H9 (cell line): ENCODE measurements around the gene FYN. TPM values are rescaled to one million over a fixed set of nuclear protein-coding genes. Genes with fewer than 3 reads are reported as not detected.

ENCODE experiments used
- DNase-seq: peaks from one replicate; pipeline ENCODE4 v3.0.0-alpha.2; 2017
- H2AFZ ChIP-seq: one replicate; pipeline ENCODE4 v1.6.1; 2013; ENCODE audit warnings: mild to moderate bottlenecking, low read length, control low read depth, moderate library complexity
- H2AK5ac ChIP-seq: 2 replicates; pipeline ENCODE4 v1.6.1; 2013; ENCODE audit warnings: low read length, control low read depth, mixed read lengths; ENCODE audit not compliant: insufficient read length
- H2BK120ac ChIP-seq: one replicate; pipeline ENCODE4 v1.6.1; 2013; ENCODE audit warnings: low read depth, mild to moderate bottlenecking, low read length, control low read depth, inconsistent platforms; ENCODE audit not compliant: poor library complexity, severe bottlenecking
- H2BK12ac ChIP-seq: 2 replicates; pipeline ENCODE4 v1.6.1; 2013; ENCODE audit warnings: low read length, control low read depth, mixed read lengths, low read depth; ENCODE audit not compliant: insufficient read length
- H2BK15ac ChIP-seq: 2 replicates; pipeline ENCODE4 v1.6.1; 2013; ENCODE audit warnings: low read depth, low read length, control low read depth
- H2BK20ac ChIP-seq: one replicate; pipeline ENCODE4 v1.6.1; 2013; ENCODE audit warnings: low read depth, mild to moderate bottlenecking, low read length, control low read depth, inconsistent platforms; ENCODE audit not compliant: poor library complexity, severe bottlenecking
- H2BK5ac ChIP-seq: 2 replicates; pipeline ENCODE4 v1.6.1; 2013; ENCODE audit warnings: low read length, control low read depth, mixed read lengths; ENCODE audit not compliant: insufficient read length
- H3K14ac ChIP-seq: 2 replicates; pipeline ENCODE4 v1.6.1; 2013; ENCODE audit warnings: low read length, control low read depth; ENCODE audit not compliant: insufficient read depth
- H3K18ac ChIP-seq: 2 replicates; pipeline ENCODE4 v1.6.1; 2013; ENCODE audit warnings: low read depth, mild to moderate bottlenecking, mixed read lengths, low read length, control low read depth; ENCODE audit not compliant: insufficient read length
- H3K23ac ChIP-seq: 2 replicates; pipeline ENCODE4 v1.6.1; 2013; ENCODE audit warnings: low read length, control low read depth, mixed read lengths, low read depth; ENCODE audit not compliant: insufficient read length
- H3K23me2 ChIP-seq: 2 replicates; pipeline ENCODE4 v1.6.1; 2013; ENCODE audit warnings: low read depth, mild to moderate bottlenecking, mixed read lengths, low read length, control low read depth; ENCODE audit not compliant: insufficient read length, poor library complexity, severe bottlenecking
- H3K27ac ChIP-seq: 2 replicates; pipeline ENCODE4 v1.5.1; 2013; ENCODE audit warnings: low read length, control low read depth, mixed read lengths, low read depth; ENCODE audit not compliant: insufficient read length
- H3K27me3 ChIP-seq: 2 replicates; pipeline ENCODE4 v1.6.1; 2013; ENCODE audit warnings: low read length, control low read depth, inconsistent platforms; ENCODE audit not compliant: insufficient read depth
- H3K4ac ChIP-seq: 2 replicates; pipeline ENCODE4 v1.6.1; 2013; ENCODE audit warnings: low read depth, mild to moderate bottlenecking, control low read depth, inconsistent platforms, low read length, moderate library complexity
- H3K4me1 ChIP-seq: 2 replicates; pipeline ENCODE4 v1.6.1; 2013; ENCODE audit warnings: low read length, control low read depth, inconsistent platforms; ENCODE audit not compliant: insufficient read depth
- H3K4me2 ChIP-seq: 2 replicates; pipeline ENCODE4 v1.6.1; 2013; ENCODE audit warnings: low read length, control low read depth, mixed read lengths; ENCODE audit not compliant: insufficient read length, insufficient read depth
- H3K56ac ChIP-seq: 2 replicates; pipeline ENCODE4 v1.6.1; 2013; ENCODE audit warnings: low read depth, mild to moderate bottlenecking, mixed read lengths, low read length, control low read depth; ENCODE audit not compliant: insufficient read length
- H3K79me1 ChIP-seq: 2 replicates; pipeline ENCODE4 v1.6.1; 2013; ENCODE audit warnings: low read depth, mild to moderate bottlenecking, moderate library complexity, low read length, control low read depth, inconsistent platforms; ENCODE audit not compliant: insufficient read depth, poor library complexity, severe bottlenecking
- H3K79me2 ChIP-seq: 2 replicates; pipeline ENCODE4 v1.6.1; 2013; ENCODE audit warnings: low read length, control low read depth, inconsistent platforms; ENCODE audit not compliant: insufficient read depth
- H3K9ac ChIP-seq: 2 replicates; pipeline ENCODE4 v1.6.1; 2013; ENCODE audit warnings: low read length, control low read depth, mixed read lengths; ENCODE audit not compliant: insufficient read length; ENCODE audit errors: extremely low read depth
- H3K9me3 ChIP-seq: one replicate; pipeline ENCODE4 v1.6.1; 2013; ENCODE audit warnings: low read depth, low read length, inconsistent platforms; ENCODE audit not compliant: control insufficient read depth
- H3T11ph ChIP-seq: one replicate; pipeline ENCODE4 v1.6.1; 2013; ENCODE audit warnings: mild to moderate bottlenecking, low read length, control low read depth, inconsistent platforms
- H4K20me1 ChIP-seq: one replicate; pipeline ENCODE4 v1.6.1; 2013; ENCODE audit not compliant: control insufficient read depth, insufficient read length, insufficient read depth
- H4K5ac ChIP-seq: 2 replicates; pipeline ENCODE4 v1.6.1; 2013; ENCODE audit warnings: low read depth, mild to moderate bottlenecking, mixed read lengths, low read length, control low read depth; ENCODE audit not compliant: insufficient read length
- H4K8ac ChIP-seq: replicated peaks from 2 replicates; pipeline ENCODE4 v1.6.1; 2013; ENCODE audit warnings: low read length, control low read depth, mixed read lengths, low read depth; ENCODE audit not compliant: insufficient read length
- H4K91ac ChIP-seq: 2 replicates; pipeline ENCODE4 v1.6.1; 2013; ENCODE audit warnings: low read depth, mild to moderate bottlenecking, moderate library complexity, mixed read lengths, low read length, control low read depth; ENCODE audit not compliant: insufficient read length
- H3K27ac Mint-ChIP-seq, 3 experiments: 2 replicates in 2 of 3; 3 replicates in 1 of 3; pipeline ENCODE4 v1.8.0; 2020 to 2021; ENCODE audit warnings: mixed read lengths in 3 of 3, mild to moderate bottlenecking in 1 of 3, moderate library complexity in 1 of 3
- H3K27me3 Mint-ChIP-seq: 2 replicates; pipeline ENCODE4 v1.8.0; 2021; ENCODE audit warnings: low read depth, mild to moderate bottlenecking, moderate library complexity, mixed read lengths
- H3K36me3 Mint-ChIP-seq, 3 experiments: 2 replicates in 2 of 3; 3 replicates in 1 of 3; pipeline ENCODE4 v1.8.0; 2020 to 2021; ENCODE audit warnings: low read depth in 3 of 3, mixed read lengths in 3 of 3; ENCODE audit not compliant: insufficient read depth in 1 of 3
- H3K4me1 Mint-ChIP-seq, 2 experiments: 2 replicates each; pipeline ENCODE4 v1.8.0; 2020; ENCODE audit warnings: mixed read lengths in 2 of 2
- H3K4me3 Mint-ChIP-seq, 2 experiments: 2 replicates in 1 of 2; 3 replicates in 1 of 2; pipeline ENCODE4 v1.8.0; 2020 to 2021; ENCODE audit warnings: mild to moderate bottlenecking in 2 of 2, mixed read lengths in 2 of 2, moderate library complexity in 1 of 2
- H3K9me3 Mint-ChIP-seq, 2 experiments: 2 replicates in 1 of 2; 3 replicates in 1 of 2; pipeline ENCODE4 v1.8.0; 2020; ENCODE audit warnings: mild to moderate bottlenecking in 2 of 2, mixed read lengths in 2 of 2, moderate library complexity in 1 of 2
- CTCF ChIP-seq: fragments of 200-600 bp; sonication (generic); conservative IDR thresholded peaks from 3 replicates; pipeline ENCODE4 v1.8.0; 2021; ENCODE audit warnings: antibody characterized with exemption, mild to moderate bottlenecking
- WGBS: extraction: QIAGEN DNeasy Blood & Tissue Kit; methylation state at CpG from one replicate; pipeline ENCODE4 v1.1.7; 2013; ENCODE audit warnings: missing lambda C conversion rate, low lambda C conversion rate, mixed read lengths; ENCODE audit not compliant: insufficient read length; ENCODE audit errors: extremely low coverage; 5-methylcytosine and 5-hydroxymethylcytosine counted together
- total RNA-seq: library from RNA; stranded (reverse); gene quantifications from 2 replicates; pipeline ENCODE4 v1.2.1, GENCODE V29; 2021

Gene FYN
- total RNA-seq, 1 experiment from 2014 or later, result 64.8 TPM

- no peak overlapping the region for H3K27ac Mint-ChIP-seq
- H3K4me1 Mint-ChIP-seq, result no peaks in the 10 kb centered on the region; a peak in 1 of 4 replicates
- no peak overlapping the region for H3K18ac ChIP-seq
- WGBS, result no CpG with 5 or more reads among the region's 5 CpGs
- H2BK20ac ChIP-seq, result no peak overlapping the region
- H4K91ac ChIP-seq, result no peak overlapping the region
- H3K4me1 ChIP-seq, result no peaks in the 10 kb centered on the region
- H3K23ac ChIP-seq, result no peak overlapping the region
- H2BK15ac ChIP-seq, result no peak overlapping the region
- H3K4ac ChIP-seq, result no peak overlapping the region
- no peak overlapping the region for H2BK5ac ChIP-seq
- no peak overlapping the region for H3K14ac ChIP-seq
- H4K8ac ChIP-seq, result no peak overlapping the region
- no peak overlapping the region for H2BK12ac ChIP-seq
- no peak overlapping the region for H2AFZ ChIP-seq
- no peak overlapping the region for H3K9ac ChIP-seq
- no peak overlapping the region for H4K5ac ChIP-seq
- no peak overlapping the region for H3K56ac ChIP-seq
- H3K36me3 Mint-ChIP-seq, result peaks cover 0 to 5% (median 2%) of the 10 kb centered on the region in 3 experiments; a peak in 4 of 7 replicates
- H3K9me3 ChIP-seq, result no peaks in the 10 kb centered on the region
- peaks cover 3 to 4% of the 10 kb centered on the region in 2 experiments; a peak in 4 of 5 replicates for H3K9me3 Mint-ChIP-seq
- H2AK5ac ChIP-seq, result no peak overlapping the region
- no peaks in the 10 kb centered on the region for H3K27me3 ChIP-seq
- H3T11ph ChIP-seq, result no peak overlapping the region
- no peak overlapping the region for H3K27ac ChIP-seq
- H2BK120ac ChIP-seq, result no peak overlapping the region
- no peaks in the 10 kb centered on the region for H4K20me1 ChIP-seq
- H3K23me2 ChIP-seq, result no peaks in the 10 kb centered on the region
- no peak overlapping the region for H3K4me2 ChIP-seq
- TF ChIP-seq CTCF, result no peak
- H3K79me1 ChIP-seq, result no peaks in the 10 kb centered on the region
- no peaks in the 10 kb centered on the region; the same call in none of the 2 replicates for H3K27me3 Mint-ChIP-seq
- H3K4me3 Mint-ChIP-seq, result no peak overlapping the region
- DNase-seq, result no peak
- no peaks in the 10 kb centered on the region for H3K79me2 ChIP-seq
Observed at GRCh38 chr6:111648100-111648499, 225.2 kb downstream of the FYN start.
